Caco-2 (cell line): Measurements from ENCODE around the gene ZKSCAN7. TPM values are rescaled to one million over a fixed set of nuclear protein-coding genes. Genes with fewer than 3 reads are reported as not detected.

Experiments
- BruUV-seq: library from RNA; stranded (reverse); fragments of 400-500 nt; replicated peaks from 2 replicates; lab custom pipeline; 2021; lab: Mats Ljungman, UMichigan
- CTCF ChIA-PET: fragments of 300-600 bp; sonication (Branson Sonifier 250); formaldehyde crosslinking; loops from one replicate; lab custom pipeline; 2022; ENCODE audit warnings: antibody characterized with exemption; lab: Charles Lee
- POLR2A ChIA-PET: fragments of 300-600 bp; sonication (Branson Sonifier 250); formaldehyde crosslinking; loops from one replicate; lab custom pipeline; 2022; ENCODE audit warnings: antibody characterized with exemption; lab: Charles Lee
- DNase-seq, 2 experiments: peaks; one replicate each; pipeline versions ENCODE4 v3.0.0 to v3.0.0-alpha.2; 2020 to 2022
- H3K27me3 ChIP-seq: replicated peaks from 2 replicates; pipeline ENCODE4 v1.6.0; 2011; ENCODE audit warnings: low read length; ENCODE audit not compliant: control insufficient read depth, insufficient read depth
- H3K36me3 ChIP-seq: 2 replicates; pipeline ENCODE4 v1.5.1; 2011; ENCODE audit warnings: low read length; ENCODE audit not compliant: control insufficient read depth, insufficient read depth
- H3K4me1 ChIP-seq: fragments of 250-450 bp; sonication (Bioruptor Pico); 2 replicates; pipeline ENCODE4 v1.5.1; 2020; ENCODE audit warnings: mild to moderate bottlenecking
- H3K4me3 ChIP-seq: 2 replicates; pipeline ENCODE4 v1.5.1; 2011; ENCODE audit warnings: low read depth, mild to moderate bottlenecking, control low read depth, low read length
- H3K9me3 ChIP-seq: fragments of 250-450 bp; sonication (Bioruptor Pico); 2 replicates; pipeline ENCODE4 v1.5.1; 2020; ENCODE audit warnings: mild to moderate bottlenecking, moderate library complexity
- H3K27ac Mint-ChIP-seq: one replicate; pipeline ENCODE4 v1.8.0; 2022; ENCODE audit warnings: mixed read lengths; ENCODE audit not compliant: unreplicated experiment
- H3K27me3 Mint-ChIP-seq: one replicate; pipeline ENCODE4 v1.8.0; 2022; ENCODE audit warnings: mixed read lengths; ENCODE audit not compliant: insufficient read depth, unreplicated experiment
- H3K36me3 Mint-ChIP-seq: one replicate; pipeline ENCODE4 v1.8.0; 2022; ENCODE audit warnings: mild to moderate bottlenecking, mixed read lengths; ENCODE audit not compliant: insufficient read depth, unreplicated experiment
- H3K4me1 Mint-ChIP-seq: one replicate; pipeline ENCODE4 v1.8.0; 2022; ENCODE audit warnings: low read depth, mixed read lengths; ENCODE audit not compliant: unreplicated experiment
- H3K4me3 Mint-ChIP-seq: one replicate; pipeline ENCODE4 v1.8.0; 2022; ENCODE audit warnings: mild to moderate bottlenecking, moderate library complexity, mixed read lengths; ENCODE audit not compliant: unreplicated experiment
- H3K9me3 Mint-ChIP-seq: one replicate; pipeline ENCODE4 v1.8.0; 2022; ENCODE audit warnings: mixed read lengths; ENCODE audit not compliant: unreplicated experiment
- intact Hi-C: fragments of 100-400 bp; cut with micrococcal nuclease; formaldehyde crosslinking; loops from one replicate; pipeline ENCODE4 v1.10.0; 2022; ENCODE audit not compliant: unreplicated experiment
- total RNA-seq: library from RNA; stranded (reverse); gene quantifications from 2 replicates; pipeline ENCODE4 v1.2.3, GENCODE V29; 2022
- TF ChIP-seq, protein P1 (sequence below), 2 experiments: fragments of 200-600 bp in 1 of 2; IDR thresholded peaks; 1 replicate in 1 of 2; 2 replicates in 1 of 2; pipeline versions ENCODE4 v1.5.1 to v1.8.0; 2011 to 2022; ENCODE audit warnings: antibody characterized with exemption in 1 of 2, control low read depth in 1 of 2, inconsistent platforms in 1 of 2, low read depth in 1 of 2, low read length in 1 of 2, mild to moderate bottlenecking in 1 of 2, moderate library complexity in 1 of 2; ENCODE audit not compliant: insufficient read depth in 1 of 2, severe bottlenecking in 1 of 2, unreplicated experiment in 1 of 2

ZKSCAN7 gene
- total RNA-seq, 1 experiment from 2014 or later, result not detected

- H3K36me3 ChIP-seq, result no peaks in the 10 kb centered on the region
- H3K9me3 ChIP-seq, result no peaks in the 10 kb centered on the region
- intact Hi-C loops, result no loop called here
- DNase-seq, result no peak
- Mint-ChIP-seq H3K4me1 (no peaks in the 10 kb centered on the region), H3K27ac (no peak overlapping the region), H3K27me3 (peaks cover under 1% of the 10 kb centered on the region), H3K9me3 (no peaks in the 10 kb centered on the region), H3K4me3 (no peak overlapping the region), H3K36me3 (no peaks in the 10 kb centered on the region)
- BruUV-seq, result no TSS peak
- H3K4me1 ChIP-seq, result no peaks in the 10 kb centered on the region
- H3K27me3 ChIP-seq, result no peaks in the 10 kb centered on the region
- POLR2A ChIA-PET, result no interaction called here
- no peak overlapping the region for H3K4me3 ChIP-seq
- TF ChIP-seq, protein P1, sequence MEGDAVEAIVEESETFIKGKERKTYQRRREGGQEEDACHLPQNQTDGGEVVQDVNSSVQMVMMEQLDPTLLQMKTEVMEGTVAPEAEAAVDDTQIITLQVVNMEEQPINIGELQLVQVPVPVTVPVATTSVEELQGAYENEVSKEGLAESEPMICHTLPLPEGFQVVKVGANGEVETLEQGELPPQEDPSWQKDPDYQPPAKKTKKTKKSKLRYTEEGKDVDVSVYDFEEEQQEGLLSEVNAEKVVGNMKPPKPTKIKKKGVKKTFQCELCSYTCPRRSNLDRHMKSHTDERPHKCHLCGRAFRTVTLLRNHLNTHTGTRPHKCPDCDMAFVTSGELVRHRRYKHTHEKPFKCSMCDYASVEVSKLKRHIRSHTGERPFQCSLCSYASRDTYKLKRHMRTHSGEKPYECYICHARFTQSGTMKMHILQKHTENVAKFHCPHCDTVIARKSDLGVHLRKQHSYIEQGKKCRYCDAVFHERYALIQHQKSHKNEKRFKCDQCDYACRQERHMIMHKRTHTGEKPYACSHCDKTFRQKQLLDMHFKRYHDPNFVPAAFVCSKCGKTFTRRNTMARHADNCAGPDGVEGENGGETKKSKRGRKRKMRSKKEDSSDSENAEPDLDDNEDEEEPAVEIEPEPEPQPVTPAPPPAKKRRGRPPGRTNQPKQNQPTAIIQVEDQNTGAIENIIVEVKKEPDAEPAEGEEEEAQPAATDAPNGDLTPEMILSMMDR (IDR thresholded peaks at IDR 0.05; ENCODE audit: insufficient read depth in 1 of 2, low read depth in 1 of 2, low read length in 1 of 2, severe bottlenecking in 1 of 2, unreplicated experiment in 1 of 2), result no peak
- CTCF ChIA-PET, result no interaction called here
These were observed 46.8 kb downstream of the ZKSCAN7 start for GRCh38 chr3:44601749-44602148.

- Histone ChIP-seq H3K27me3 (no peaks in the 10 kb centered on the region), H3K4me1 (no peaks in the 10 kb centered on the region), H3K36me3 (no peaks in the 10 kb centered on the region), H3K4me3 (no peak overlapping the region), H3K9me3 (no peaks in the 10 kb centered on the region; the same call in 1 of the 2 replicates)
- no peak for DNase-seq
- no peaks in the 10 kb centered on the region for H3K36me3 Mint-ChIP-seq
- no peaks in the 10 kb centered on the region for H3K4me1 Mint-ChIP-seq
- no peak overlapping the region for H3K27ac Mint-ChIP-seq
- intact Hi-C loops, result no loop called here
- no peaks in the 10 kb centered on the region for H3K9me3 Mint-ChIP-seq
- BruUV-seq, result no TSS peak
- ChIA-PET CTCF (no interaction called here), POLR2A (no interaction called here)
- no peak overlapping the region for H3K4me3 Mint-ChIP-seq
- H3K27me3 Mint-ChIP-seq, result peaks cover 14% of the 10 kb centered on the region
- TF ChIP-seq, protein P1 (IDR thresholded peaks at IDR 0.05; ENCODE audit: insufficient read depth in 1 of 2, low read depth in 1 of 2, low read length in 1 of 2, severe bottlenecking in 1 of 2, unreplicated experiment in 1 of 2), result no peak
These were observed 57.7 kb downstream of the ZKSCAN7 start for GRCh38 chr3:44612678-44613077.

Other genes with a start within 250 kb of the ZKSCAN7 start
- gene TCAIM, start 216.4 kb upstream of the ZKSCAN7 start, total RNA-seq, result 14.7 and 15.0 TPM in 2 replicates
- gene ZNF445, start 77.5 kb upstream of the ZKSCAN7 start, total RNA-seq, result 19.0 TPM in 2 replicates
- gene ZNF660, start 29.8 kb downstream of the ZKSCAN7 start, total RNA-seq, result not detected in 2 replicates
- 10.5 and 10.6 TPM in 2 replicates for gene ZNF197, start 69.8 kb downstream of the ZKSCAN7 start, total RNA-seq
- 12.0 and 14.7 TPM in 2 replicates for gene ZNF35, start 93.5 kb downstream of the ZKSCAN7 start, total RNA-seq
- 2.0 TPM in 2 replicates for gene ZNF502, start 157.5 kb downstream of the ZKSCAN7 start, total RNA-seq
- gene ZNF501, start 174.4 kb downstream of the ZKSCAN7 start, total RNA-seq, result 3.2 and 3.3 TPM in 2 replicates
- 29.0 and 29.8 TPM in 2 replicates for gene KIAA1143, start 206.4 kb downstream of the ZKSCAN7 start, total RNA-seq
- 22.4 and 25.3 TPM in 2 replicates for gene KIF15, start 206.6 kb downstream of the ZKSCAN7 start, total RNA-seq